GM12878 (cell line): ENCODE data around the gene MGRN1. TPM values are rescaled to one million over a fixed set of nuclear protein-coding genes. Genes with fewer than 3 reads are reported as not detected.

ENCODE experiments used
- ATAC-seq: fragments of 200-7000 bp; cut with Tn5 transposase; 3 replicates; pipeline ENCODE4 v1.9.1; 2020; ENCODE audit warnings: mild to moderate bottlenecking, moderate library complexity
- BruUV-seq: library from RNA; stranded (reverse); fragments of 400-500 nt; replicated peaks from 2 replicates; lab custom pipeline; 2021; lab: Mats Ljungman, UMichigan
- CTCF ChIA-PET: fragments of 300-600 bp; sonication (Branson Sonifier 250); formaldehyde crosslinking; extraction: SDS; loops from one replicate; lab custom pipeline; 2021; ENCODE audit warnings: inconsistent platforms; lab: Yijun Ruan, JAX
- POLR2A ChIA-PET: fragments of 350-600 bp; formaldehyde crosslinking; extraction: SDS; loops from one replicate; lab custom pipeline; 2021; ENCODE audit warnings: inconsistent platforms; lab: Charles Lee
- RAD21 ChIA-PET: fragments of 300-600 bp; sonication (Branson Sonifier 250); formaldehyde crosslinking; loops from one replicate; lab custom pipeline; 2023; ENCODE audit warnings: antibody characterized with exemption; ENCODE audit not compliant: unreplicated experiment; lab: Charles Lee
- SMC1A ChIA-PET: fragments of 300-600 bp; sonication (Branson Sonifier 250); formaldehyde crosslinking; loops from one replicate; lab custom pipeline; 2023; ENCODE audit not compliant: unreplicated experiment, uncharacterized antibody; lab: Charles Lee
- DNase-seq: peaks from one replicate; pipeline ENCODE4 v3.0.0-alpha.2; 2011; ENCODE audit warnings: low read depth, low spot score
- FAIRE-seq: peaks from 3 replicates; lab custom pipeline; 2011; peaks lifted over from hg19 to GRCh38; lab: Jason Lieb, UNC
- H2AFZ ChIP-seq: 2 replicates; pipeline ENCODE4 v1.6.0; 2011; ENCODE audit warnings: low read depth, low read length, control low read depth; ENCODE audit not compliant: control insufficient read depth
- H3K27ac ChIP-seq: 2 replicates; pipeline ENCODE4 v1.5.1; 2011; ENCODE audit warnings: control low read depth; ENCODE audit not compliant: control insufficient read depth, insufficient read depth
- H3K27me3 ChIP-seq, 2 experiments: replicated peaks in 1 of 2; 2 replicates each; pipeline versions ENCODE4 v1.6.0 to v1.6.1; 2011; ENCODE audit warnings: low read length in 1 of 2; ENCODE audit not compliant: control insufficient read depth in 2 of 2, insufficient read depth in 2 of 2
- H3K36me3 ChIP-seq, 2 experiments: 2 replicates each; pipeline ENCODE4 v1.5.1; 2011; ENCODE audit warnings: low read length in 1 of 2; ENCODE audit not compliant: control insufficient read depth in 2 of 2, insufficient read depth in 2 of 2
- H3K4me1 ChIP-seq: 2 replicates; pipeline ENCODE4 v1.6.1; 2011; ENCODE audit warnings: mild to moderate bottlenecking, low read length, moderate library complexity, mixed read lengths; ENCODE audit not compliant: control insufficient read depth, insufficient read depth
- H3K4me2 ChIP-seq: 2 replicates; pipeline ENCODE4 v1.6.0; 2011; ENCODE audit warnings: control low read depth; ENCODE audit not compliant: control insufficient read depth, insufficient read depth
- H3K4me3 ChIP-seq: fragments of 200-600 bp; sonication (generic); 2 replicates; pipeline ENCODE4 v1.5.1; 2016
- H3K79me2 ChIP-seq: 2 replicates; pipeline ENCODE4 v1.6.0; 2011; ENCODE audit warnings: low read length; ENCODE audit not compliant: control insufficient read depth, insufficient read depth
- H3K9ac ChIP-seq: 2 replicates; pipeline ENCODE4 v1.8.0; 2011; ENCODE audit warnings: low read length, control low read depth, mixed read lengths; ENCODE audit not compliant: control insufficient read depth, insufficient read depth
- H3K9me3 ChIP-seq: replicated peaks from 3 replicates; pipeline ENCODE4 v1.5.1; 2011; ENCODE audit warnings: mild to moderate bottlenecking, low read length; ENCODE audit not compliant: control insufficient read depth, insufficient read depth
- H4K20me1 ChIP-seq: 2 replicates; pipeline ENCODE4 v1.6.0; 2011; ENCODE audit not compliant: control insufficient read depth, insufficient read depth
- CREB1 ChIP-seq: IDR thresholded peaks from 2 replicates; pipeline ENCODE4 v1.6.1; 2012; ENCODE audit warnings: low read depth, mild to moderate bottlenecking, inconsistent platforms
- FOXM1 ChIP-seq: IDR thresholded peaks from 2 replicates; pipeline ENCODE4 v1.6.1; 2012; ENCODE audit warnings: low read depth, mild to moderate bottlenecking, inconsistent platforms, low read length, moderate library complexity
- HDGF ChIP-seq: fragments of 450-650 bp; IDR thresholded peaks from 2 replicates; pipeline ENCODE4 v1.6.1; 2016; ENCODE audit warnings: antibody characterized with exemption
- NFXL1 ChIP-seq: fragments of 450-650 bp; IDR thresholded peaks from 2 replicates; pipeline ENCODE4 v1.6.1; 2017; ENCODE audit warnings: antibody characterized with exemption, mild to moderate bottlenecking, borderline replicate concordance
- NR2C1 ChIP-seq: fragments of 450-650 bp; IDR thresholded peaks from 2 replicates; pipeline ENCODE4 v1.6.1; 2017; ENCODE audit warnings: antibody characterized with exemption, mild to moderate bottlenecking, moderate library complexity
- POLR2A ChIP-seq: IDR thresholded peaks from 2 replicates; pipeline ENCODE4 v1.6.1; 2011; ENCODE audit warnings: low read depth, mild to moderate bottlenecking, low read length
- RUNX3 ChIP-seq: IDR thresholded peaks from 2 replicates; pipeline ENCODE4 v1.6.1; 2012; ENCODE audit warnings: low read length, inconsistent platforms
- SMAD5 ChIP-seq: IDR thresholded peaks from 2 replicates; pipeline ENCODE4 v1.6.1; 2016; ENCODE audit warnings: antibody characterized with exemption, low read depth
- SMARCA5 ChIP-seq: fragments of 450-650 bp; IDR thresholded peaks from 2 replicates; pipeline ENCODE4 v1.6.1; 2017; ENCODE audit warnings: mild to moderate bottlenecking
- SP1 ChIP-seq: IDR thresholded peaks from one replicate; pipeline ENCODE4 v1.6.1; 2011; ENCODE audit warnings: low read depth, low read length
- TCF3 ChIP-seq: IDR thresholded peaks from 2 replicates; pipeline ENCODE4 v1.6.1; 2012; ENCODE audit warnings: low read depth, mild to moderate bottlenecking, low read length, borderline replicate concordance; ENCODE audit not compliant: insufficient read depth
- ZZZ3 ChIP-seq: IDR thresholded peaks from 2 replicates; pipeline ENCODE4 v1.6.1; 2011; ENCODE audit warnings: low read depth; ENCODE audit not compliant: control insufficient read depth, insufficient read length
- WGBS: methylation state at CpG from one replicate; pipeline ENCODE4 v1.1.6; 2016; ENCODE audit warnings: low lambda C conversion rate; ENCODE audit not compliant: insufficient replicate concordance, insufficient coverage; ENCODE audit errors: missing lambda C conversion rate; 5-methylcytosine and 5-hydroxymethylcytosine counted together
- in situ Hi-C: fragments of 300-500 bp; cut with MboI; formaldehyde crosslinking; loops from 9 replicates; pipeline ENCODE4 v1.14.3; 2018; ENCODE audit warnings: mixed read lengths
- intact Hi-C: fragments of 100-400 bp; cut with micrococcal nuclease; formaldehyde crosslinking; loops from one replicate; pipeline ENCODE4 v1.14.2; 2022; ENCODE audit not compliant: unreplicated experiment
- polyA plus RNA-seq, 11 experiments: library from polyadenylated mRNA; depleted of rRNA in 4 of 11; unstranded in 6 of 11; stranded (reverse) in 5 of 11; fragments of >200 nt; fragmentation: Nextera tagmentation in 4 of 11; fragmentation: Illumina TruSeq in 1 of 11; extraction: Ambion mirVana in 4 of 11; extraction: Trizol in 1 of 11; gene quantifications; 1 replicate in 1 of 11; 2 replicates in 10 of 11; pipeline versions ENCODE4 v1.2.1 to v1.2.3, GENCODE V29; 2011 to 2016; ENCODE audit warnings: inconsistent platforms in 2 of 11, missing spikeins in 2 of 11, low read depth in 1 of 11
- total RNA-seq, 4 experiments: library from RNA; depleted of rRNA in 3 of 4; stranded (reverse); fragments of >200 nt in 3 of 4; fragmentation: Illumina TruSeq in 1 of 4; extraction: Trizol in 1 of 4; gene quantifications; 2 replicates each; pipeline versions ENCODE4 v1.2.1 to v1.2.3, GENCODE V29; 2013 to 2021

Gene MGRN1
- total and polyA plus RNA-seq, 10 of the 15 experiments (the other 5 are each of a cell fraction or from before 2014, with no cell fraction given) = 0.35 to 86.7 (median 14.6) TPM

DNA sequence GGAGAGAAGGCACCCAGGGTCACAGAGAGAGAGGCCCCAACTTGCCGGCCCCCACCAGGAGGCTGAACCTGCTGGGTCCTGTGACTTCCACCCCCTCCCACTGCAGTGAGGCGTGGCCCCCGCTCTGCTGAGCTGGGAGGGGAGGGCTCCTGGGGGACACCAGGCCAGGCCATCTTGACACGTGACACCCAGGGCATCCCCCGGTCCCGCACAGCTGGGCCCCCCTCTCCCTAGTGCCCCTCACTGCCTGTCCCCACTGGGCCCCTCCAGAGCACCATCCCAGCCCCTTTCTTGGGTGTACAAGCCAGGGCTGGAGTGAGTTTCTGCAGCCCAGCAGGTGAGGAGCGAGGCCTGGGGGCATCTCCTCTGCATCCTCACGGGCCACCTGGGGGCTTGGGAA, 22.3 kb upstream of the MGRN1 start:
- no peak for ATAC-seq
- Histone ChIP-seq H3K79me2 (no peaks in the 10 kb centered on the region), H3K36me3 (no peaks in the 10 kb centered on the region), H3K4me1 (no peaks in the 10 kb centered on the region), H3K27me3 (no peaks in the 10 kb centered on the region; a peak in 1 of 4 replicates), H4K20me1 (no peaks in the 10 kb centered on the region), H3K27ac (no peak overlapping the region), H2AFZ (no peak overlapping the region), H3K9me3 (no peaks in the 10 kb centered on the region), H3K4me3 (no peak overlapping the region), H3K9ac (no peak overlapping the region), H3K4me2 (no peak overlapping the region)
- TF ChIP-seq NR2C1 (no peak), ZZZ3 (no peak), HDGF (no peak), SMAD5 (no peak), POLR2A (no peak), CREB1 (no peak), FOXM1 (no peak), RUNX3 (no peak), SMARCA5 (no peak), SP1 (no peak), NFXL1 (no peak)
- ChIA-PET POLR2A (no interaction called here), CTCF (no interaction called here), SMC1A (no interaction called here), RAD21 (no interaction called here)
- DNase-seq = no peak
- in situ Hi-C loops = no loop called here
- 39% methylated on average over 8 of the region's 8 CpGs for WGBS
- intact Hi-C loops = no loop called here
- no peak for FAIRE-seq
- no TSS peak for BruUV-seq

DNA sequence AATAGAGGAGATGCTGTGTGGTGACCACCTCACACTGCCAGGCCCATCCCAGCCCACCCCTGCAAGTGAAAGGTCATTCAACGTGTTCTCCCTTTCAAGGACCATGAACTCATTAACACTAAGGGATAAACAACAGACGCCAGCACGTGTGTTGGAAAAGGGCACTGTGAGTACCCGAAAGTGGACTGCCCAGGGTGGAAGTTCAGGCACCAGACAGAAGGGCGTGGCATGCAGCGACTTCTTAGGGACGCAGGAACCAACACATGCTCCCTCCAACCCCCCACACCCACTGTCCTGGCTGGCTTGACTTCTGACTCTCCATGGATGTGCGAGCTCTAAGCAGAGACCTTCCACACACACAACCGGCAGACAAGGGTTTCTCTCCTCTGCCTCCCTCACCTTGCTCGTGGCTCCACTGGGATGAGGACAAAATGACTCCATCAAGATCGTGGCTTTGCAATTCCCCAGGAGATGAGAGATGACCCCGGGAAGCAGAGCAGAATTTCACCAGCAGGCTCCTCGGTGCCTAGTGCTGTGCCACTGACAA, 20.9 kb upstream of the MGRN1 start:
- Histone ChIP-seq H3K27me3 (no peaks in the 10 kb centered on the region), H2AFZ (no peak overlapping the region), H3K9me3 (no peaks in the 10 kb centered on the region), H3K27ac (no peak overlapping the region), H3K9ac (no peak overlapping the region), H4K20me1 (no peaks in the 10 kb centered on the region), H3K4me3 (no peak overlapping the region), H3K79me2 (no peaks in the 10 kb centered on the region), H3K36me3 (peaks cover 0 to 3% of the 10 kb centered on the region in 2 experiments; a peak in 2 of 4 replicates), H3K4me1 (no peaks in the 10 kb centered on the region), H3K4me2 (no peak overlapping the region)
- DNase-seq (no peak), FAIRE-seq (no peak), ATAC-seq (no peak)
- no peak for TF ChIP-seq RUNX3
- 0 out of 2 replicates have a peak, but pooled peaks have one; percentile 22 for TF ChIP-seq POLR2A
- TF ChIP-seq TCF3 = no peak
- intact Hi-C loops (no loop called here), in situ Hi-C loops (no loop called here)
- CTCF ChIA-PET = no interaction called here
- no TSS peak for BruUV-seq
- POLR2A ChIA-PET = no interaction called here
- SMC1A ChIA-PET = no interaction called here
- WGBS = 57% methylated on average over 12 of the region's 13 CpGs
- RAD21 ChIA-PET = no interaction called here
